Measurements from ENCODE around the gene TBX1. TPM values are rescaled to one million over a fixed set of nuclear protein-coding genes. Genes with fewer than 3 reads are reported as not detected.
"Not testable (repeated sequence)": the region's sequence is repeated elsewhere in the genome, so short reads cannot be mapped to it uniquely, and the experiment has no call there.

The TBX1 gene
- total RNA-seq, 8 experiments from 2014 or later = 0.23 to 1.9 (median 0.57) TPM; not detected in 1

GRCh38 chr22:19770349-19771220 lies 10.0 kb downstream of the TBX1 start:
- ATAC-seq (replicated peaks in 6 of 8) = no peak
- 49 to 81% (median 70%) methylated on average over 2 to 13 of the region's 25 CpGs; no CpG with 5 or more reads in 2 of the 10 experiments for WGBS, 10 experiments
- no peak overlapping the region for H3K27ac ChIP-seq
- H3K4me3 ChIP-seq = no peak overlapping the region
- peaks cover 0 to 7% of the 10 kb centered on the region in 2 donors for H3K4me1 ChIP-seq (replicated peaks in 1 of 2)
- in situ Hi-C loops (cut with MboI; ENCODE audit: low pct_unique_long_range_greater_than_20kb in 2 of 9, low sequenced_read_pairs in 9 of 9, unreplicated experiment in 9 of 9) = no loop called here

- Histone ChIP-seq H3K4me3 (no peak overlapping the region), H3K4me1 (replicated peaks in 1 of 2) (peaks cover 0 to 7% of the 10 kb centered on the region in 2 donors), H3K27ac (no peak overlapping the region)
- 50 to 100% (median 79%) methylated on average over 1 to 2 of the region's 4 CpGs; no CpG with 5 or more reads in 7 of the 10 experiments for WGBS, 10 experiments
- in situ Hi-C loops (cut with MboI; ENCODE audit: low pct_unique_long_range_greater_than_20kb in 2 of 9, low sequenced_read_pairs in 9 of 9, unreplicated experiment in 9 of 9) = no loop called here
- ATAC-seq (replicated peaks in 6 of 8) = no peak
Measured at GRCh38 chr22:19772422-19772672, 11.8 kb downstream of the TBX1 start.

- ATAC-seq (replicated peaks in 6 of 8) = peak in 5 of 8 experiments; percentile 32 to 65 (median 56)
- H3K4me3 ChIP-seq = no peak overlapping the region
- H3K27ac ChIP-seq = peak overlapping the region; percentile 33 to 48
- H3K4me1 ChIP-seq (replicated peaks in 1 of 2) = peaks cover 0 to 7% of the 10 kb centered on the region in 2 donors
- WGBS, 10 experiments = 48 to 100% (median 86%) methylated on average over 1 to 19 of the region's 25 CpGs; no CpG with 5 or more reads in 3 of the 10 experiments
- in situ Hi-C loops (cut with MboI; ENCODE audit: low pct_unique_long_range_greater_than_20kb in 2 of 9, low sequenced_read_pairs in 9 of 9, unreplicated experiment in 9 of 9) = no loop called here
Measured at GRCh38 chr22:19772673-19773469, 12.3 kb downstream of the TBX1 start.

GRCh38 chr22:19773470-19774040 lies 13.0 kb downstream of the TBX1 start:
- no peak for ATAC-seq (replicated peaks in 6 of 8)
- WGBS, 10 experiments = 57 to 100% (median 81%) methylated on average over 2 to 6 of the region's 9 CpGs; no CpG with 5 or more reads in 6 of the 10 experiments

GRCh38 chr22:19774628-19775027 lies 14.1 kb downstream of the TBX1 start:
- H3K27ac ChIP-seq = no peak overlapping the region
- no peak overlapping the region for H3K4me3 ChIP-seq
- ATAC-seq (replicated peaks in 6 of 8) = no peak
- peaks cover 0 to 7% of the 10 kb centered on the region in 2 donors for H3K4me1 ChIP-seq (replicated peaks in 1 of 2)
- WGBS, 10 experiments = 77 to 100% (median 86%) methylated on average over 1 to 8 of the region's 8 CpGs; no CpG with 5 or more reads in 3 of the 10 experiments
- in situ Hi-C loops (cut with MboI; ENCODE audit: low pct_unique_long_range_greater_than_20kb in 2 of 9, low sequenced_read_pairs in 9 of 9, unreplicated experiment in 9 of 9) = no loop called here

More at GRCh38 chr22:19773470-19774040, 13.0 kb downstream of the TBX1 start:
- Histone ChIP-seq H3K27ac (peak overlapping the region in 1 of 2 donors; percentile 48), H3K4me1 (replicated peaks in 1 of 2) (peaks cover 0 to 7% of the 10 kb centered on the region in 2 donors), H3K4me3 (no peak overlapping the region)
- in situ Hi-C loops (cut with MboI; ENCODE audit: low pct_unique_long_range_greater_than_20kb in 2 of 9, low sequenced_read_pairs in 9 of 9, unreplicated experiment in 9 of 9) = no loop called here

GRCh38 chr22:19775496-19776325 lies 15.1 kb downstream of the TBX1 start:
- H3K4me1 ChIP-seq (replicated peaks in 1 of 2) = peaks cover 5 to 7% of the 10 kb centered on the region in 2 donors
- ATAC-seq (replicated peaks in 6 of 8) = no peak
- in situ Hi-C loops (cut with MboI; ENCODE audit: low pct_unique_long_range_greater_than_20kb in 2 of 9, low sequenced_read_pairs in 9 of 9, unreplicated experiment in 9 of 9) = no loop called here
- WGBS, 10 experiments = 50 to 94% (median 80%) methylated on average over 1 to 7 of the region's 24 CpGs; no CpG with 5 or more reads in 5 of the 10 experiments
- peak overlapping the region in 1 of 2 donors; percentile 42 for H3K27ac ChIP-seq
- no peak overlapping the region for H3K4me3 ChIP-seq

GRCh38 chr22:19776433-19777031 lies 16.0 kb downstream of the TBX1 start:
- Histone ChIP-seq H3K27ac (no peak overlapping the region), H3K4me3 (no peak overlapping the region), H3K4me1 (replicated peaks in 1 of 2) (peaks cover 5 to 7% of the 10 kb centered on the region in 2 donors)
- WGBS, 10 experiments = 0 to 79% (median 57%) methylated on average over 2 to 12 of the region's 18 CpGs; no CpG with 5 or more reads in 2 of the 10 experiments
- peak in 2 of 8 experiments; percentile 67 to 73 for ATAC-seq (replicated peaks in 6 of 8)
- in situ Hi-C loops (cut with MboI; ENCODE audit: low pct_unique_long_range_greater_than_20kb in 2 of 9, low sequenced_read_pairs in 9 of 9, unreplicated experiment in 9 of 9) = no loop called here

GRCh38 chr22:19777192-19777591 lies 16.6 kb downstream of the TBX1 start:
- H3K4me1 ChIP-seq (replicated peaks in 1 of 2); ATAC-seq (replicated peaks in 6 of 8); H3K4me3 ChIP-seq; in situ Hi-C loops (cut with MboI; ENCODE audit: low pct_unique_long_range_greater_than_20kb in 2 of 9, low sequenced_read_pairs in 9 of 9, unreplicated experiment in 9 of 9); H3K27ac ChIP-seq: not testable (repeated sequence)
- WGBS, 10 experiments = no CpG with 5 or more reads among the region's 6 CpGs

GRCh38 chr22:19779011-19779421 lies 18.4 kb downstream of the TBX1 start:
- WGBS, 10 experiments = 68 to 100% (median 79%) methylated on average over 3 to 8 of the region's 10 CpGs; no CpG with 5 or more reads in 6 of the 10 experiments
- no peak overlapping the region for H3K27ac ChIP-seq
- H3K4me3 ChIP-seq = no peak overlapping the region
- peaks cover 0 to 5% of the 10 kb centered on the region in 2 donors for H3K4me1 ChIP-seq (replicated peaks in 1 of 2)
- ATAC-seq (replicated peaks in 6 of 8) = no peak
- in situ Hi-C loops (cut with MboI; ENCODE audit: low pct_unique_long_range_greater_than_20kb in 2 of 9, low sequenced_read_pairs in 9 of 9, unreplicated experiment in 9 of 9) = no loop called here

- in situ Hi-C loops (cut with MboI; ENCODE audit: low pct_unique_long_range_greater_than_20kb in 2 of 9, low sequenced_read_pairs in 9 of 9, unreplicated experiment in 9 of 9) = no loop called here
- Histone ChIP-seq H3K27ac (peak overlapping the region in 1 of 2 donors; percentile 62), H3K4me3 (no peak overlapping the region), H3K4me1 (replicated peaks in 1 of 2) (peaks cover 0 to 5% of the 10 kb centered on the region in 2 donors)
- WGBS, 10 experiments = 34 to 92% (median 52%) methylated on average over 2 to 13 of the region's 13 CpGs; no CpG with 5 or more reads in 2 of the 10 experiments
- ATAC-seq (replicated peaks in 6 of 8) = peak in 2 of 8 experiments; percentile 25 to 33
Measured at GRCh38 chr22:19779685-19780268, 19.2 kb downstream of the TBX1 start.

GRCh38 chr22:19782533-19782932 lies 22.0 kb downstream of the TBX1 start:
- in situ Hi-C loops (cut with MboI; ENCODE audit: low pct_unique_long_range_greater_than_20kb in 2 of 9, low sequenced_read_pairs in 9 of 9, unreplicated experiment in 9 of 9) = no loop called here
- ATAC-seq (replicated peaks in 6 of 8) = no peak
- Histone ChIP-seq H3K4me1 (replicated peaks in 1 of 2) (peaks cover 0 to 5% of the 10 kb centered on the region in 2 donors), H3K27ac (no peak overlapping the region), H3K4me3 (no peak overlapping the region)
- 75 to 100% (median 83%) methylated on average over 1 of the region's 1 CpG; no CpG with 5 or more reads in 6 of the 10 experiments for WGBS, 10 experiments

Measured in motor neuron (in vitro differentiated cells).